HEK293 (cell line): ENCODE data around the gene PEAK3.

Source experiments
- GLI2 ChIP-seq: fragments of 450-650 bp; formaldehyde crosslinking; IDR thresholded peaks from 2 replicates; pipeline ENCODE4; 2017; ENCODE audit warnings: missing biosample characterization, missing genetic modification characterization, low read depth, borderline replicate concordance
- KLF16 ChIP-seq: fragments of 450-650 bp; formaldehyde crosslinking; IDR thresholded peaks from 2 replicates; pipeline ENCODE4 v1.5.1; 2017; ENCODE audit warnings: missing biosample characterization, missing genetic modification characterization
- KLF7 ChIP-seq: fragments of 450-650 bp; formaldehyde crosslinking; IDR thresholded peaks from 2 replicates; pipeline ENCODE4 v1.5.1; 2016; ENCODE audit warnings: missing biosample characterization, missing genetic modification characterization, borderline replicate concordance
- PRDM1 ChIP-seq: fragments of 450-650 bp; formaldehyde crosslinking; IDR thresholded peaks from 2 replicates; pipeline ENCODE4; 2016; ENCODE audit warnings: missing biosample characterization, missing genetic modification characterization
- SP3 ChIP-seq: fragments of 450-650 bp; formaldehyde crosslinking; IDR thresholded peaks from 2 replicates; pipeline ENCODE4 v1.5.1; 2016; ENCODE audit warnings: missing biosample characterization, missing genetic modification characterization
- YY1 ChIP-seq: fragments of 450-650 bp; formaldehyde crosslinking; IDR thresholded peaks from 2 replicates; pipeline ENCODE4 v1.5.1; 2018; ENCODE audit warnings: missing biosample characterization, missing genetic modification characterization
- ZNF121 ChIP-seq: fragments of 450-650 bp; formaldehyde crosslinking; IDR thresholded peaks from 2 replicates; pipeline ENCODE4 v1.5.1; 2016; ENCODE audit warnings: missing biosample characterization, missing genetic modification characterization
- ZNF138 ChIP-seq: fragments of 450-650 bp; formaldehyde crosslinking; IDR thresholded peaks from 2 replicates; pipeline ENCODE4 v1.5.1; 2016; ENCODE audit warnings: missing biosample characterization, missing genetic modification characterization, borderline replicate concordance
- ZNF239 ChIP-seq: fragments of 450-650 bp; formaldehyde crosslinking; IDR thresholded peaks from 2 replicates; pipeline ENCODE4 v1.5.1; 2016; ENCODE audit warnings: missing biosample characterization, missing genetic modification characterization
- ZNF302 ChIP-seq: fragments of 450-650 bp; formaldehyde crosslinking; IDR thresholded peaks from 2 replicates; pipeline ENCODE4 v1.5.1; 2016; ENCODE audit warnings: missing biosample characterization, missing genetic modification characterization, low read depth
- ZNF426 ChIP-seq: fragments of 450-650 bp; formaldehyde crosslinking; IDR thresholded peaks from 2 replicates; pipeline ENCODE4 v1.5.1; 2017; ENCODE audit warnings: missing biosample characterization, missing genetic modification characterization, mild to moderate bottlenecking, inconsistent platforms, moderate library complexity
- ZNF600 ChIP-seq: fragments of 450-650 bp; formaldehyde crosslinking; IDR thresholded peaks from 2 replicates; pipeline ENCODE4 v1.5.1; 2016; ENCODE audit warnings: missing biosample characterization, missing genetic modification characterization
- ZNF624 ChIP-seq: fragments of 450-650 bp; formaldehyde crosslinking; IDR thresholded peaks from 2 replicates; pipeline ENCODE4 v1.5.1; 2017; ENCODE audit warnings: missing biosample characterization, missing genetic modification characterization
- ZNF658 ChIP-seq: fragments of 450-650 bp; formaldehyde crosslinking; IDR thresholded peaks from 2 replicates; pipeline ENCODE4; 2016; ENCODE audit warnings: missing biosample characterization, missing genetic modification characterization
- ZNF664 ChIP-seq: fragments of 450-650 bp; formaldehyde crosslinking; IDR thresholded peaks from 2 replicates; pipeline ENCODE4 v1.5.1; 2016; ENCODE audit warnings: missing biosample characterization, missing genetic modification characterization
- ZNF670 ChIP-seq: fragments of 450-650 bp; formaldehyde crosslinking; IDR thresholded peaks from 2 replicates; pipeline ENCODE4 v1.5.1; 2016; ENCODE audit warnings: missing biosample characterization, missing genetic modification characterization, low read depth
- ZNF747 ChIP-seq: fragments of 450-650 bp; formaldehyde crosslinking; IDR thresholded peaks from 2 replicates; pipeline ENCODE4 v1.5.1; 2016; ENCODE audit warnings: missing biosample characterization, missing genetic modification characterization
- ZNF768 ChIP-seq: fragments of 450-650 bp; formaldehyde crosslinking; IDR thresholded peaks from 2 replicates; pipeline ENCODE4 v1.5.1; 2018; ENCODE audit warnings: missing biosample characterization, mild to moderate bottlenecking, missing genetic modification characterization
- ZSCAN16 ChIP-seq: fragments of 450-650 bp; formaldehyde crosslinking; IDR thresholded peaks from 2 replicates; pipeline ENCODE4 v1.5.1; 2016; ENCODE audit warnings: missing biosample characterization, missing genetic modification characterization
- TF ChIP-seq, protein P1 (sequence below): fragments of 450-650 bp; formaldehyde crosslinking; IDR thresholded peaks from 2 replicates; pipeline ENCODE4; 2016; ENCODE audit warnings: missing biosample characterization, missing genetic modification characterization
- TF ChIP-seq, protein P2 (sequence below): fragments of 450-650 bp; formaldehyde crosslinking; IDR thresholded peaks from 2 replicates; pipeline ENCODE4 v1.5.1; 2016; ENCODE audit warnings: missing biosample characterization, missing genetic modification characterization
- TF ChIP-seq, protein P3 (sequence below): fragments of 450-650 bp; formaldehyde crosslinking; IDR thresholded peaks from 2 replicates; pipeline ENCODE4 v1.5.1; 2016; ENCODE audit warnings: missing biosample characterization, missing genetic modification characterization
- TF ChIP-seq, protein P4 (sequence below): fragments of 450-650 bp; formaldehyde crosslinking; IDR thresholded peaks from 2 replicates; pipeline ENCODE4 v1.5.1; 2016; ENCODE audit warnings: missing biosample characterization, missing genetic modification characterization
- TF ChIP-seq, protein P5 (sequence below): fragments of 450-650 bp; formaldehyde crosslinking; IDR thresholded peaks from 2 replicates; pipeline ENCODE4 v1.5.1; 2017; ENCODE audit warnings: missing biosample characterization, missing genetic modification characterization
- TF ChIP-seq, protein P6 (sequence below): fragments of 450-650 bp; formaldehyde crosslinking; optimal IDR thresholded peaks from 2 replicates; pipeline ENCODE3; 2016; ENCODE audit warnings: missing biosample characterization, mild to moderate bottlenecking, missing genetic modification characterization

Gene PEAK3

DNA sequence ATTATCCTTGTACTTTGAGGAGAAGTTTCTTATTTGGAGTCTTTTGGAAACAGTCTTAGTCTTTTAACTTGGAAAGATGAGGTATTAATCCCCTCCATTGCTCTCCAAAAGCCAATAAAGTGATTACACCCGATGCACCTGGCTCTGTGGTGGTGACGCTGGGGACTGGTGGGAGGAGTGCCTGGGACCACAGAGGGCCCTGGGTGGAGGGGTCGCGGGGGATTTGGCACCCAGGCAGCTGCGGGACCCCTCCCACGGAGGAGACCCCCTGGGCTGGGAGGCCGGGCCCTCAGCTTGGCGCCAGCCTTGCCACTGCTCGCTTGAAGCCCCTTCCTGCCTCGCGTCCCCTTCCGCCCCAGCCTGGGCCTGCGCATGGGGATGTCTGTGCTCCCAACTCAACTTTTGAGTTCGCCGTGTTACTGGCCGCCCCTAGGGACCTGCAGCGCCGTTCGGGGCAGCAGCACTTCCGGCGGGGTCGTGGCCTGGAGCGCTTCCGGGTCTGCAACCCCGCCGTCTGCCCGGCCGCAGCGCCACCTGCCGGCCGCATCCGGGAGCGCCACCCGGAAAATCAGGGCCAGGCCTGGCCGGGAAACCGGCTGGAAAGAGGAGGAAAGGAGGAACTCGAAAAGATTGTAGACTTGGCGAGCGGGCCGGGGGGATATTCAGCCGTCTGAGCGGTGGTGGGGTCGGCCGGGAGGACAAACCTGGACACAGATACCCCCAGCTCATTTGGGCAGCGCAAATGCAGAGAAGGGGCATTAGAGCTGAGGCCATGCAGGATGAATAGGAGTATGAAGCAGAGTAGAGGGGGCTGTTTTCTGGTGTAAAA, 8.4 kb downstream of the PEAK3 start (continued):
- TF ChIP-seq, protein P1, sequence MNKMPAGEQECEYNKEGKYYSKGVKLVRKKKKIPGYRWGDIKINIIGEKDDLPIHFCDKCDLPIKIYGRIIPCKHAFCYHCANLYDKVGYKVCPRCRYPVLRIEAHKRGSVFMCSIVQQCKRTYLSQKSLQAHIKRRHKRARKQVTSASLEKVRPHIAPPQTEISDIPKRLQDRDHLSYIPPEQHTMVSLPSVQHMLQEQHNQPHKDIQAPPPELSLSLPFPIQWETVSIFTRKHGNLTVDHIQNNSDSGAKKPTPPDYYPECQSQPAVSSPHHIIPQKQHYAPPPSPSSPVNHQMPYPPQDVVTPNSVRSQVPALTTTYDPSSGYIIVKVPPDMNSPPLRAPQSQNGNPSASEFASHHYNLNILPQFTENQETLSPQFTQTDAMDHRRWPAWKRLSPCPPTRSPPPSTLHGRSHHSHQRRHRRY (tag by site-specific recombination), result no peak
- TF ChIP-seq ZNF138 (tag by site-specific recombination) (no peak), ZNF747 (no peak), YY1 (tag by site-specific recombination) (peak; percentile 68; the same call in 1 of the 2 replicates), ZNF239 (tag by site-specific recombination) (no peak), ZNF600 (peak; percentile 92), ZNF768 (tag by site-specific recombination) (no peak), ZNF624 (tag by site-specific recombination) (no peak), ZSCAN16 (tag by site-specific recombination) (no peak; the same call in 1 of the 2 replicates), ZNF664 (tag by site-specific recombination) (no peak), KLF7 (tag by site-specific recombination) (peak; percentile 47; the same call in 1 of the 2 replicates), KLF16 (tag by site-specific recombination) (peak; percentile 71), GLI2 (no peak), PRDM1 (no peak), SP3 (tag by site-specific recombination) (peak; percentile 71), ZNF426 (tag by site-specific recombination) (no peak), ZNF302 (tag by site-specific recombination) (no peak), ZNF658 (tag by site-specific recombination) (no peak), ZNF121 (tag by site-specific recombination) (no peak), ZNF670 (tag by site-specific recombination) (no peak)
- TF ChIP-seq, protein P2, sequence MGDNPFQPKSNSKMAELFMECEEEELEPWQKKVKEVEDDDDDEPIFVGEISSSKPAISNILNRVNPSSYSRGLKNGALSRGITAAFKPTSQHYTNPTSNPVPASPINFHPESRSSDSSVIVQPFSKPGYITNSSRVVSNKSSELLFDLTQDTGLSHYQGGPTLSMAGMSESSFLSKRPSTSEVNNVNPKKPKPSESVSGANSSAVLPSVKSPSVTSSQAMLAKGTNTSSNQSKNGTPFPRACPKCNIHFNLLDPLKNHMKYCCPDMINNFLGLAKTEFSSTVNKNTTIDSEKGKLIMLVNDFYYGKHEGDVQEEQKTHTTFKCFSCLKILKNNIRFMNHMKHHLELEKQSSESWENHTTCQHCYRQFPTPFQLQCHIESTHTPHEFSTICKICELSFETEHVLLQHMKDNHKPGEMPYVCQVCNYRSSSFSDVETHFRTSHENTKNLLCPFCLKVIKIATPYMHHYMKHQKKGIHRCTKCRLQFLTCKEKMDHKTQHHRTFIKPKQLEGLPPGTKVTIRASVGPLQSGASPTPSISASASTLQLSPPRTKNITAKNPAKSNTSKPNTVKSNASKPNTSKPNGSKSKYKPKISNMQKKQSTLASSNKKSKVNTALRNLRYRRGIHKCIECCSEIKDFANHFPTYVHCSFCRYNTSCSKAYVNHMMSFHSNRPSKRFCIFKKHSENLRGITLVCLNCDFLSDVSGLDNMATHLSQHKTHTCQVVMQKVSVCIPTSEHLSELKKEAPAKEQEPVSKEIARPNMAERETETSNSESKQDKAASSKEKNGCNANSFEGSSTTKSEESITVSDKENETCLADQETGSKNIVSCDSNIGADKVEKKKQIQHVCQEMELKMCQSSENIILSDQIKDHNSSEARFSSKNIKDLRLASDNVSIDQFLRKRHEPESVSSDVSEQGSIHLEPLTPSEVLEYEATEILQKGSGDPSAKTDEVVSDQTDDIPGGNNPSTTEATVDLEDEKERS (tag by site-specific recombination), result no peak
- TF ChIP-seq, protein P3, sequence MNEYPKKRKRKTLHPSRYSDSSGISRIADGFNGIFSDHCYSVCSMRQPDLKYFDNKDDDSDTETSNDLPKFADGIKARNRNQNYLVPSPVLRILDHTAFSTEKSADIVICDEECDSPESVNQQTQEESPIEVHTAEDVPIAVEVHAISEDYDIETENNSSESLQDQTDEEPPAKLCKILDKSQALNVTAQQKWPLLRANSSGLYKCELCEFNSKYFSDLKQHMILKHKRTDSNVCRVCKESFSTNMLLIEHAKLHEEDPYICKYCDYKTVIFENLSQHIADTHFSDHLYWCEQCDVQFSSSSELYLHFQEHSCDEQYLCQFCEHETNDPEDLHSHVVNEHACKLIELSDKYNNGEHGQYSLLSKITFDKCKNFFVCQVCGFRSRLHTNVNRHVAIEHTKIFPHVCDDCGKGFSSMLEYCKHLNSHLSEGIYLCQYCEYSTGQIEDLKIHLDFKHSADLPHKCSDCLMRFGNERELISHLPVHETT (tag by site-specific recombination), result peak; percentile 18; the same call in 1 of the 2 replicates
- TF ChIP-seq, protein P4, sequence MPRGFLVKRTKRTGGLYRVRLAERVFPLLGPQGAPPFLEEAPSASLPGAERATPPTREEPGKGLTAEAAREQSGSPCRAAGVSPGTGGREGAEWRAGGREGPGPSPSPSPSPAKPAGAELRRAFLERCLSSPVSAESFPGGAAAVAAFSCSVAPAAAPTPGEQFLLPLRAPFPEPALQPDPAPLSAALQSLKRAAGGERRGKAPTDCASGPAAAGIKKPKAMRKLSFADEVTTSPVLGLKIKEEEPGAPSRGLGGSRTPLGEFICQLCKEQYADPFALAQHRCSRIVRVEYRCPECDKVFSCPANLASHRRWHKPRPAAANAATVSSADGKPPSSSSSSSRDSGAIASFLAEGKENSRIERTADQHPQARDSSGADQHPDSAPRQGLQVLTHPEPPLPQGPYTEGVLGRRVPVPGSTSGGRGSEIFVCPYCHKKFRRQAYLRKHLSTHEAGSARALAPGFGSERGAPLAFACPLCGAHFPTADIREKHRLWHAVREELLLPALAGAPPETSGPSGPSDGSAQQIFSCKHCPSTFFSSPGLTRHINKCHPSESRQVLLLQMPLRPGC (tag by site-specific recombination), result peak; percentile 72; the same call in 1 of the 2 replicates
- TF ChIP-seq, protein P5, sequence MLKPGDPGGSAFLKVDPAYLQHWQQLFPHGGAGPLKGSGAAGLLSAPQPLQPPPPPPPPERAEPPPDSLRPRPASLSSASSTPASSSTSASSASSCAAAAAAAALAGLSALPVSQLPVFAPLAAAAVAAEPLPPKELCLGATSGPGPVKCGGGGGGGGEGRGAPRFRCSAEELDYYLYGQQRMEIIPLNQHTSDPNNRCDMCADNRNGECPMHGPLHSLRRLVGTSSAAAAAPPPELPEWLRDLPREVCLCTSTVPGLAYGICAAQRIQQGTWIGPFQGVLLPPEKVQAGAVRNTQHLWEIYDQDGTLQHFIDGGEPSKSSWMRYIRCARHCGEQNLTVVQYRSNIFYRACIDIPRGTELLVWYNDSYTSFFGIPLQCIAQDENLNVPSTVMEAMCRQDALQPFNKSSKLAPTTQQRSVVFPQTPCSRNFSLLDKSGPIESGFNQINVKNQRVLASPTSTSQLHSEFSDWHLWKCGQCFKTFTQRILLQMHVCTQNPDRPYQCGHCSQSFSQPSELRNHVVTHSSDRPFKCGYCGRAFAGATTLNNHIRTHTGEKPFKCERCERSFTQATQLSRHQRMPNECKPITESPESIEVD, result no peak
- TF ChIP-seq, protein P6, sequence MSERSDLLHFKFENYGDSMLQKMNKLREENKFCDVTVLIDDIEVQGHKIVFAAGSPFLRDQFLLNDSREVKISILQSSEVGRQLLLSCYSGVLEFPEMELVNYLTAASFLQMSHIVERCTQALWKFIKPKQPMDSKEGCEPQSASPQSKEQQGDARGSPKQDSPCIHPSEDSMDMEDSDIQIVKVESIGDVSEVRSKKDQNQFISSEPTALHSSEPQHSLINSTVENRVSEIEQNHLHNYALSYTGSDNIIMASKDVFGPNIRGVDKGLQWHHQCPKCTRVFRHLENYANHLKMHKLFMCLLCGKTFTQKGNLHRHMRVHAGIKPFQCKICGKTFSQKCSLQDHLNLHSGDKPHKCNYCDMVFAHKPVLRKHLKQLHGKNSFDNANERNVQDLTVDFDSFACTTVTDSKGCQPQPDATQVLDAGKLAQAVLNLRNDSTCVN (tag by site-specific recombination), result peak; percentile 61
